Lower leg skin (tissue), 3 donors: ENCODE data around the gene CC2D2A.

ENCODE experiments used
- CTCF ChIP-seq, 3 donors: fragments of 450-650 bp; IDR thresholded peaks; one replicate each; pipeline ENCODE4 v1.5.1; 2016; ENCODE audit warnings: antibody characterized with exemption in 3 of 3, mild to moderate bottlenecking in 3 of 3, moderate library complexity in 2 of 3
- POLR2A ChIP-seq, 2 donors: fragments of 450-650 bp; IDR thresholded peaks; one replicate each; pipeline ENCODE4 v1.6.1; 2016 to 2017; ENCODE audit warnings: antibody characterized with exemption in 2 of 2, mild to moderate bottlenecking in 1 of 2, moderate library complexity in 1 of 2

- TF ChIP-seq POLR2A (IDR thresholded peaks at IDR 0.05) (no peak), CTCF (IDR thresholded peaks at IDR 0.05) (no peak)
These were observed 32.7 kb downstream of the CC2D2A start for GRCh38 chr4:15502384-15502783.
